ENCODE results near the gene TIE1. TPM values are rescaled to one million over a fixed set of nuclear protein-coding genes. Genes with fewer than 3 reads are reported as not detected.

Gene TIE1
- total and polyA plus RNA-seq, 7 donors, result 1.2 to 33.8 (median 9.5) TPM

- Histone ChIP-seq H3K27ac (no peak overlapping the region), H3K36me3 (no peaks in the 10 kb centered on the region), H3K9me3 (no peaks in the 10 kb centered on the region), H3K27me3 (no peaks in the 10 kb centered on the region), H3K4me1 (no peaks in the 10 kb centered on the region), H3K4me3 (no peak overlapping the region)
- WGBS, 2 donors, result 93 to 94% methylated on average over 8 of the region's 8 CpGs
- intact Hi-C loops (cut with DNase I), result no loop called here
- TF ChIP-seq CTCF (IDR thresholded peaks at IDR 0.05), result no peak
- TF ChIP-seq EP300 (IDR thresholded peaks at IDR 0.05), result no peak
- TF ChIP-seq POLR2A (IDR thresholded peaks at IDR 0.05), result no peak
- no peak for TF ChIP-seq POLR2AphosphoS5 (IDR thresholded peaks at IDR 0.05)
- no peak for DNase-seq
Measured at GRCh38 chr1:43253876-43254275, 46.9 kb upstream of the TIE1 start.

- H3K36me3 ChIP-seq, result no peaks in the 10 kb centered on the region
- TF ChIP-seq POLR2AphosphoS5 (IDR thresholded peaks at IDR 0.05), result no peak
- TF ChIP-seq CTCF (IDR thresholded peaks at IDR 0.05), result no peak
- no peak for TF ChIP-seq EP300 (IDR thresholded peaks at IDR 0.05)
- TF ChIP-seq POLR2A (IDR thresholded peaks at IDR 0.05), result no peak
- H3K27ac ChIP-seq, result no peak overlapping the region
- H3K9me3 ChIP-seq, result no peaks in the 10 kb centered on the region
- H3K4me3 ChIP-seq, result no peak overlapping the region
- intact Hi-C loops (cut with DNase I), result no loop called here
- H3K27me3 ChIP-seq, result no peaks in the 10 kb centered on the region
- no peaks in the 10 kb centered on the region for H3K4me1 ChIP-seq
- WGBS, 2 donors, result 78 to 86% methylated on average over 10 of the region's 10 CpGs
- no peak for DNase-seq
Measured at GRCh38 chr1:43255438-43256210, 45.2 kb upstream of the TIE1 start.

GRCh38 chr1:43256675-43257570 lies 43.9 kb upstream of the TIE1 start:
- Histone ChIP-seq H3K36me3 (no peaks in the 10 kb centered on the region), H3K4me1 (no peaks in the 10 kb centered on the region), H3K27me3 (no peaks in the 10 kb centered on the region), H3K4me3 (no peak overlapping the region), H3K27ac (no peak overlapping the region), H3K9me3 (no peaks in the 10 kb centered on the region)
- TF ChIP-seq POLR2A (IDR thresholded peaks at IDR 0.05) (no peak), POLR2AphosphoS5 (IDR thresholded peaks at IDR 0.05) (no peak), CTCF (IDR thresholded peaks at IDR 0.05) (no peak), EP300 (IDR thresholded peaks at IDR 0.05) (no peak)
- intact Hi-C loops (cut with DNase I), result no loop called here
- no peak for DNase-seq
- 53 to 82% methylated on average over 8 of the region's 8 CpGs for WGBS, 2 donors

GRCh38 chr1:43258370-43258769 lies 42.4 kb upstream of the TIE1 start:
- 81 to 95% methylated on average over 3 of the region's 3 CpGs for WGBS, 2 donors
- TF ChIP-seq POLR2A (IDR thresholded peaks at IDR 0.05), result no peak
- TF ChIP-seq EP300 (IDR thresholded peaks at IDR 0.05), result no peak
- TF ChIP-seq POLR2AphosphoS5 (IDR thresholded peaks at IDR 0.05), result no peak
- no peak for TF ChIP-seq CTCF (IDR thresholded peaks at IDR 0.05)

More at GRCh38 chr1:43258370-43258769, 42.4 kb upstream of the TIE1 start:
- Histone ChIP-seq H3K9me3 (no peaks in the 10 kb centered on the region), H3K27ac (no peak overlapping the region), H3K27me3 (no peaks in the 10 kb centered on the region), H3K36me3 (no peaks in the 10 kb centered on the region), H3K4me3 (no peak overlapping the region), H3K4me1 (no peaks in the 10 kb centered on the region)
- intact Hi-C loops (cut with DNase I), result no loop called here
- DNase-seq, result no peak
